ENCODE measurements around the gene FAM107A. TPM values are rescaled to one million over a fixed set of nuclear protein-coding genes. Genes with fewer than 3 reads are reported as not detected.
"Not testable (repeated sequence)": the region's sequence is repeated elsewhere in the genome, so short reads cannot be mapped to it uniquely, and the experiment has no call there.

The FAM107A gene
- total RNA-seq, 1 donor: under 0.01 TPM

- no peak for DNase-seq (ENCODE audit: low read depth in 2 of 3, low spot score in 2 of 3)
Observed at GRCh38 chr3:58540176-58540858, 36.9 kb downstream of the FAM107A start.

GRCh38 chr3:58539626-58540025 lies 37.6 kb downstream of the FAM107A start:
- DNase-seq (ENCODE audit: low read depth in 2 of 3, low spot score in 2 of 3): no peak

DNA sequence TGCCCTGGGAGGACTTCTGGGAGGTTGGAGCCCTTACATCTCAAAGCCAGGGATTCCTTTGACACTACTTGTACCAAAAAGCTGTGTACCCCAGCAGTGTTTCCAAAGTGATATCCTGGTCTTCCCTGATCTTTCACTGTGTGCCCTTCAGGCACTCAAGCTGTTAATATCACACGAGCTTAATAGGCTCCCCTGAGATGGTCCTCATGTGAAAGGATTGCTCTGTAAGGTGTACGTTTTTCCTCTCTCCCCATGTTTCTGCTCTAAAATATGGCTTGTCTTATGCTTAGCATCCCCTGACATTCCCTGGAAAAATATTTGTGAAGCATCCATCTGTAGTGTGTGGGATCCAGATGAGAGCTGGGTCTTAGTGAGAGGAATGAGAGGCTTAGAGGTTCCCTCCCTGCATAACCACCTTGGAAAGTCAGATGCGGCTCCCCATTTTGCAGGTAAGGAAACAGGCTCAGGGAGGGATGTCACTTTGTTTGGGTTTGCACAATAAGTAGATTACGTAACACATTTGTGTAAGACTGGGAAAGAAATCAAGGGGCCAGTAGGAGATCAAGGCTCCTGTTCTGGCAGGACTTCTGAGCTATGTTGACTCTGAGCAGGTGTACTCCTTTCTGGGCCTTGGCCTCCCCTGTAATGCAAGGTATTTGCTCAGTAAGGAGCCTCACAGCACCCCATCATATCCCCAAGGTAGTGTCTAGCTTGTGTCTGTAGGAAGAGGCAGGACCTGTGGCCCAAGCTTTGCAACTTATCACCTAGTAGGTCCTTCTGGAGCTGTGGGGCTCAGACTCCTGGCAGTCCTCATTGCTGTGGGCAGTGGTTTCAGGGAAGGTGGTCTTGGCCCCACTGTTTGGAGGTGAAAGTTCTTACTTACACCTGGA lies 39.5 kb downstream of the FAM107A start:
- DNase-seq (ENCODE audit: low read depth in 2 of 3, low spot score in 2 of 3): no peak

DNA sequence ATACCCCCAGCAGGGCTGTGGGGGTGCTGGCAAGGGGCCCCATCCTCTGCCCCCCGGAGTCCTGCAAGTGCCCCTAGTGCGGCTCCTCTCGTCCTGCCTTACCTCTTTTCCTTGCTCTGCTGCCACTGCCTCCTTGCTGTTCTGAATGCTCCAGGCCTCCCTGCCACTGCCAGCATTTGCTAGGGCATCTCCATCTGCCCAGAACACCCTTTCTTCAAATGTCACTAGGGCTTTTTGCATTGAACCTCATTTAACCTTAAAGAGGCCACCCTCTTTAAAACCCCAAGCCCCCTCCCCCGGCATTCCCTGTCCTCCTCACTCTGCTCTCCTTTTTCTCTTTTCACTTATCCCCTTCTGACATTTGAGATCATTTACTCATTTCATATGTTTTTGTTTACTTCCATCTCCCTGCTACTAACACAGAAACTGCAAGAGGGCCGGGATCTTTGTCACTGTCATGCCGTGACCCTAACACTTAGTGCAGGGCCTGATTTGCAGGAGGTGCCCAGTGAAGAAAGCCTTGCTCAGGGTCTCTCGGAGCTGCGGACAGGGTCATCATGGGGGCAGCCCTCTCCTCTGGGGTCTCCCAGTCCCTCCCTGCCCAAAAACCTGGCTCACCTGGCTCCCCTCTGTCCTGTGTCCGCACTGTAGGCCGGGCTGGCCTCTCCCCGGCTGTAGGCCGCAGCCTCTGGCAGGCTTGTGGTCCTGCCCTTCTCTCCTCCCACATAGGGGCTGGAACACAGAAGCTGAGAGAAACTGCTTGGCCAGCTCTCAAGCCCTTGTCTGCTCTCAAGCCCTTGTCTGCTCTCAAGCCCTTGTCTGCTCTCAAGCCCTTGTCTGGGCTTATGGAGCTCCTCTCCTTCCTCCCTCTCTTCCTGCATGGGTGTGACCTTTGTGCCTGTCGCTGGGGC lies 40.4 kb downstream of the FAM107A start, which contains the start of gene ACOX2:
Gene ACOX2 (minus strand): TSS at position 690 of the 911 bp plus-strand sequence. CDS start 2,084 bp downstream, outside the sequence.
- peak in 1 of 3 donors; percentile 27 for DNase-seq (ENCODE audit: low read depth in 2 of 3, low spot score in 2 of 3)

- peak in 2 of 3 donors; percentile 36 to 72 for DNase-seq (ENCODE audit: low read depth in 2 of 3, low spot score in 2 of 3)
Observed at GRCh38 chr3:58535531-58536500, 41.4 kb downstream of the FAM107A start.

- DNase-seq (ENCODE audit: low read depth in 2 of 3, low spot score in 2 of 3): no peak
Observed at GRCh38 chr3:58534592-58535494, 42.3 kb downstream of the FAM107A start.

GRCh38 chr3:58532794-58533220 lies 44.4 kb downstream of the FAM107A start:
- peak; percentile 67 to 80 (median 68) for DNase-seq (ENCODE audit: low read depth in 2 of 3, low spot score in 2 of 3)

GRCh38 chr3:58531956-58532355 lies 45.2 kb downstream of the FAM107A start:
- no peak for DNase-seq (ENCODE audit: low read depth in 2 of 3, low spot score in 2 of 3)

DNA sequence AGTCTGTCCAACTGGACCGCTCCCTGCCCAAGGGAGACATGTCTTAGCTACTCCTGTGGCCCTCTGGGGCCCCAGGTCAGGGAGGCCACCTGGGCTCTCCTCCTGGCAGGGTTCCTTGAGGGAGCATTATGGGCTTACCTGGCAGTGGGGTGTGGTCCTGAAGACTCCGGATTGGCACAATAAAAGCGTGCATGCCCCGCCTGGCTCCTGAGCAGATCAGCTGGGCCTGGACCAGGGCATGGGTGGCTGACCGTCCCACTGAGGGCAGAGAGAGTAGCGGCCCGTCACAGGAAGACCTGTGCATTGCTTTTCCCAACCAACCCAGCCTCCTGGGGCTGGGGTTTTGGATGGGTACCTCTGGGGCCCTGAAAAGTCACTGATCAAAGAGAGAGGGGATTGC lies 45.6 kb downstream of the FAM107A start:
- DNase-seq (ENCODE audit: low read depth in 2 of 3, low spot score in 2 of 3): no peak

GRCh38 chr3:58530354-58530865 lies 46.8 kb downstream of the FAM107A start:
- DNase-seq (ENCODE audit: low read depth in 2 of 3, low spot score in 2 of 3): no peak

DNA sequence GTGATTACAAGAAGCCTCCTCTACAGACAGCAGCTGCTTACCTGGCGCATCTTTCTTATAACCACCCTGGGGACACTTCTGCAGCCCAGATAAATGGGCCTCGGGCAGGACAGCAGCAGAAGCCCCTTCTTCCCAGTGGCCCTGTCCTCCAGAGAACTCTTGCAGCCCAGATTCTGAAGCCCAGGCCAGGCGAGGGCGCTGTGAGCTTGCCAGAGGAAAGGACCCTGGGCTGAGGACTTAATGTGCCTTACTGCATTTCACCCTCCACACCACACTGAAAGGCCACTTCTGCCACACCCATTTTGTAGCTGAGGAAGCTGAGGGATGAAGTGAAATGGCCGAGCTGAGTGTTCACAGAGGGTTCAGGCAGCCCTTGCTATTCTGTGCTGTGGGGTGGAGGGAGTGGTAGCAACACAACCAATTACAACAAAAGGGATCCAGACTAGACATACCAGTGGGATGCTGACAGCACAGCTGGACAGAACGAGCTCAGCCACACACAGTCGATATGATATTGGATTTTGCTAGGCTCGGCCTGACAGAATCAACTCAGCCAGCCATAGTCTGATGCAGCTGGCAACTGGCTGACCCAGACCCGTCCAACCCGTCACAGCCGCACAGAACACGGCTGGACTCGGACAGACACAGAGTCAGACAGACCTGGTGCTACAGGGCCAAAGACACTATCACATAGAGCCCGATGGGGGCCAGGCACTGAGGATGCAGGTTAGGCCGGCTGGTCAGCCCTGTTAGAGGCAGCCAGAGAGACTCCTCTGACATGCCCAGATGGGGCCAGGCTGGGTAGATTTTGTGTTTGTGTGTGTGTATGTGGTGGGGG lies 47.5 kb downstream of the FAM107A start:
- DNase-seq (ENCODE audit: low read depth in 2 of 3, low spot score in 2 of 3): peak in 1 of 3 donors; percentile 17

- peak in 1 of 3 donors; percentile 19 for DNase-seq (ENCODE audit: low read depth in 2 of 3, low spot score in 2 of 3)
Observed at GRCh38 chr3:58528629-58529028, 48.6 kb downstream of the FAM107A start.

DNA sequence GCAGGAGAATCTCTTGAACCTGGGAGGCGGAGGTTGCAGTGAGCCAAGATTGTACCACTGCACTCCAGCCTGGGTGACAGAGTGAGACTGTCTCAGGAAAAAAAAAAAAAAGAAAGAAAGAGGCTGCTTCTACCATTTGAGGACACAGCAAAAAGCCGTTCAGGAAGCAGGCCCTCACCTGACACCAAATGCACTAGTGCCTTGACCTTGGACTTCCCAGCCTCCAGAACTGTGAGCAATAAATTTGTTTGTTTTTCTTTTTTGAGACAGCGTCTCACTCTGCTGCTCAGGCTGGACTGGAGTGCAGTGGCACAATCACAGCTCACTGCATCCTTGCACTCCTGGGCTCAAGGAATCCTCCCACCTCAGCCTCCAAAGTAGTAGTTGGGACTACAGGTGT lies 49.8 kb downstream of the FAM107A start:
- not testable (repeated sequence) for DNase-seq (ENCODE audit: low read depth in 2 of 3, low spot score in 2 of 3)

DNA sequence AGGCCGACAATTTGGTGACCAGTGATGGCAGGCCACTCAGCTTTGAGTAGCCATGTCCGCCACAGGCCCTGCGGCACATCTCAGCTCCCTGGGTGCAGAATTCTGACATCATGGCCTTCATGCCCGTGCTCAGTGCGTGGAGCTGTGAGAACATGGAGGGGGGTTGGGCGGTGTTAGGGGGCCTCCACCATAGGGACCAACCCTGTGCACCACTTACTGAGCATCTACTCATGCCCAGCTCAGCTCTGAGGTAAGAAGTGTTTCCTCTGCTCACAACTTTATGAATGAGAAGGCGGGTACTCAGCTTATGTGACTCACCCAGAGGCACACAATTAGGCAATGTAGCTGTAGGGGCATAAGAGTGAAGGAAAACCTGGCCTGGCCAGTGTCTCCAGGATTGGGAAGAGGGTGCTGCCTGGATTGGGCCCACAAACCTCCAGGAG lies 50.7 kb downstream of the FAM107A start:
- peak in 1 of 3 donors; percentile 15 for DNase-seq (ENCODE audit: low read depth in 2 of 3, low spot score in 2 of 3)

- no peak for DNase-seq (ENCODE audit: low read depth in 2 of 3, low spot score in 2 of 3)
Observed at GRCh38 chr3:58524326-58524888, 52.8 kb downstream of the FAM107A start.

DNA sequence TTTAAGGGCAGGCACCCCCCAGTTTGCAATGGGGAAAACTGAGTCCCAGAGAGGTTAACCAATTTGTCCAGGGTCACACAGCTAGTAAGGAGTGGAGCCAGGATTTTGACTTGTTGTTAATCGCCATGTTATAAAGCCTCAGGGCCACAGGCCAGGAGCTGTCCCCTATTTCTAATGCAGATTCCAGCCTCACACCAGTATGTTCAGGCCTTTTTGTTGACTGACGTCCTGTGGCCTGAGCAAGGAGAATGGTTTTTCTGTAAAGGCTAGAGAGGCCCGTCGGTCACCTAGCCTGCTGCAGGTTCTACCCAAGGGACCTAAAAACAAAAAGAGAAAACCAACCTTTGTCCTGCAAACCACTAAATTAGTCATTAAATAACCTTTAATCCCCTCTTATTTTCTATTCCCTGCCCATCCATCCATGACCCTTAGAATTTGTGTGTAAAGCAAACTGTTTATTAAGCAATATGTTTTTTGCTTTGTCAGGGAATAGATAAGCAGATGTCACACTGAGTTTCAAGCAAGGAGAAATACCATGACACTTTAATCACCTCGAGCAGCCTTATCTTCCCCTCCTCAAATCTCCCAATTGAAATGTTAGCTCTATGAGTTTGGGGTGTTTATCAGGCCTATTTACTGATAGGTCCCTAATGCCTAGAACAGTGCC lies 54.3 kb downstream of the FAM107A start:
- DNase-seq (ENCODE audit: low read depth in 2 of 3, low spot score in 2 of 3): no peak

Measured in hematopoietic multipotent progenitor cell (in vitro differentiated cells).